NCI-H345 treated with DMSO at 0.1 percent for 48 hours (cell line): Measurements from ENCODE around the gene DPP10.

Experiments used
- DNase-seq: peaks from one replicate; lab custom pipeline; 2025; ENCODE audit not compliant: unreplicated experiment; lab: John Stamatoyannopoulos, UW

The DPP10 gene

DNA sequence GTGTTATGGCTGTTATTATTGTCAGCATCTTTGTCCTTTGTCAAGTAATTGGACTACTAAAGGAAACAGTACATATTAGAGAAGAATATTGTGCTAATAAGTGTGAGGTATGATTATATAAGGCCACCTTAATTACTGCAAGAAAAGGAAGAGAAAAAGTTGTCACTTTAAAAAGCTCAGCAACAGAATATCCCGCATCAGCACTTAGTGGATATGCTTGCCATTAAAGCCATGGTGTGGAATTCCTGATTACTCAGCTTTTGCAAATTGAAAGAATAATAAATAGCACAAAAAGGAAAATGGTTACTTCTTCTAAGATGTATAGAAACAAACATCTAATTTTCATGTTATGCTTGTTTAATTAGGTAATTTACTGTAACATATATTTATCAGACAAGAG is 347.5 kb downstream of the DPP10 start:
- DNase-seq = no peak

- DNase-seq = no peak
Measured at GRCh38 chr2:114797540-114797939, 355.1 kb downstream of the DPP10 start.

DNA sequence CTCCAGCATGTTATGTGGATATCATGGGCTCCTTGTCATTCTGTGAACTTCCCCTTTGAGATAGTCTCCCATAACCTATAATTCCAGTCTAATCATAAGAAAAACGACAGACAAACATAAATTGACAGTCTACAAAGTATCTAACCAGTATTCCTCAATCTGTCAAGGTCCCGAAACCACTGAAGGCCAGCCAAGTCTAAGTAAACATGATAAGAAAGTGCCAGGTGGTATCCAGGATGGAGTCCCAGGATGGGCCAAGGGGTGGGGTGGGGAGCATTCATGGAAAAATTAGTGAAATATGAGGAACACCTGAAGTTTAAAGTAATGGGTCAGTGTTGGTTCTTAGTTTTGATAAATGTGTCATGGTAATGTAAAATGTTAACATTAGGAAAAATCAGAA is 355.5 kb downstream of the DPP10 start:
- DNase-seq = no peak

DNA sequence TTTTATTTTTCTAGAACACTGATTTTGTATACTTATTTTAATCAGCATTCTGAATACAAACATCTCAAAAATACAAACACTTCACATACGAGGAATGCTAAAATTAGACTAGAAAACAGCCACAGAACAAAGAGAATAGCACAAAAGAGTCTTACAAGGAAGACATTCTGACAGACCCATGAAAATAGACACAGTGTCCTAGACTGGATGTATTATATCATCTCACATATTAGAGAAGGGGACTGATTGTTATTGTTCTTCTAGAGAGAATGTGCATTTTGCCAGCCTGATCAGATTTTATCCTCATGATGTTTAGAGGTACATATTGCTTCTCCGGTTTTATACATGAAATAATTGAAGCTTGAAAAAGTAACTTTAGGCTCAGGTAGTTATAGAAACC is 357.9 kb downstream of the DPP10 start:
- DNase-seq = no peak

DNA sequence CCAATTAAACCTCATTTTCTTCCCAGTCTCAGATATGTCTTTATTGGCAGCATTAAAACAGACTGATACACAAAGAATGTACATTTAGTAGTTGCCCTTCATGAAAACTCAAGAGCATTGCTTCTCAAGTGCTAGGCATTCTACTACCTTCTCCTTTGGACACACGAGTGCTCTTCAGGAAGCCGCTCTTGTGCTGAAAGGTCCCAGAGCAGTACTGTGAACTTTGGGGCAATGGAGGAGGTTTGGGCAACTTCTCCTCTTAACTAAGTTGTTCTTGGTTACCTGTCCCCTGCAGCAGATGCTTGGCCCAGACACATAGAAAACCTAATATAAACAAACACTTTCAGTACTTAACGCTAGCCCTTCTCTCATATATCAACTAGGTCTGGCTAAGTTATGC is 362.8 kb downstream of the DPP10 start:
- DNase-seq = no peak

- no peak for DNase-seq
Measured at GRCh38 chr2:114810092-114810491, 367.7 kb downstream of the DPP10 start.

GRCh38 chr2:114812261-114812660 is 369.8 kb downstream of the DPP10 start:
- no peak for DNase-seq

GRCh38 chr2:114814355-114814754 is 371.9 kb downstream of the DPP10 start:
- DNase-seq = no peak

DNA sequence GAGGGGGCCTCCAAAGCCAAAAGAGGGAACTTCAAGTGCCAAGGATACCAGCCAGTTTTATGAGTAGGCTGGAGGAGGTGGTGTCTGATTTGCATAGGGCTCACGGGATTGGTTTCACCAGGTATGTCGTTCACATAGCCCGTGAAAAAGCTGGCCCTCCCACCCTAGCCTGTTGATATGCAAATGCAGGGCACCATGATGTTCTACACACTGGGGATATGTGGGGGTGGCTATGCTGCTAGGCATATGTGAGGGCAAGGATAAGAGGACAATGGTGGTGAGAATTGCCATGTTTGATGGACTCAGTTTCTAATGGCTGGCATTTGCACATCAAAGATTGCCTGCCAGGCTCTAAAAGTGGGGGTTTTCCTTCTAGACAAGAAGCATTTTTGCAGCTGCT is 378.6 kb downstream of the DPP10 start:
- no peak for DNase-seq

DNA sequence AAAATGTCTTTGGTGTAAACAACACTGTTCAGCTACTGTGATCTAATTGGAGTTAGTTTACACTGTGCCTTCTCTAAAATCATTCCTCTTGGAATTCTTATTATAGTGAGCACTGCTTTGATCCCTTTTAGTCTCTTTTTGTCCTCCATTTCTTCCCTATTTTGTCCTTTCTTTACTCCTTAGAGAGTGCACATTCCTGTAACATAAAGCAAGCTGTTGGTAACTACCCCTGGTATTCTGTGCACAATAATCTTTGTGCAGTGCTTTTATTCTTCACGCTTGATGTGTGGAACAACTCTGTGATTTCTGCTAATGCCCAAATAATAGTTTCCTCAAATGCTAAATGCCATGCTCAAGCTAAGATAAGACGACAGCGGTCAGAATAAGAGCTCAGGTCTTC is 401.5 kb downstream of the DPP10 start:
- DNase-seq = no peak

DNA sequence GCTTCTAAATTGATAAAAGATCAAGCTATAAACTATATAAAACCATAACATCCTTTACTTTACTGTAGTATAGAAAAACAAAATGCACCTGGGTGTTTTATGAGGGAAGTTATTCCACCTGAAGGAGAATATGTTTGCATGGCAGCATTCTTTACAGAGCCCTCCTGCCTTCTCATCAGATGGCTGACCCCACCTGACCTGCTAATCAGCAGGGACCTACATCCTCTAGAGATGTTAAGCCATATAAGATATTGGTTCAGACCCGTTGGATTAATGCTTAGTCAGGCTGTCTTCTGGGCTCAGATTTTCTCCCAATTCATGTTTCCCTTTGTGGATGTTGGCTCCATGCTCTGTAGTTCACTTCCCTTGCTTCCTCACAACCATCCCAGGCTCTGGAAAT is 414.8 kb downstream of the DPP10 start:
- DNase-seq = no peak

- DNase-seq = no peak
Measured at GRCh38 chr2:114859726-114860510, 417.5 kb downstream of the DPP10 start.

DNA sequence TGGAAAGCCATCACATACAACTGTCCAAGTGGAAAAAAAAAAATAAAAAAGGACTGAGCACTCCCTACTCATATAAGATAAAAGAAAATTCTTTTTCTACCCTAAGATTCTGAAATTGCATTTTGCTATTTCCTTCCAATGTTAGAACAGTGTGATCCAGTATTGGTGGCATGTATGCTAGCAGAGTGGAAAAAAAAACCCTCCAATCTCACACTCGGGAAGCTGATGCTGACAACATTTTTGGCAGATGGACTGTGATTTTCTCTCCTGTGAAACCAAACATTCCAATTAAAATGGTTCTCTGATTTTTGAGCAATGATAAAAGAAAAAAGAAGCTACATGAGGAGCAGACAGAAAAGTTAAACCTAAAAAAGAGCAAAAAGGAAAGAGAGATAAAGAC is 419.8 kb downstream of the DPP10 start:
- no peak for DNase-seq

DNA sequence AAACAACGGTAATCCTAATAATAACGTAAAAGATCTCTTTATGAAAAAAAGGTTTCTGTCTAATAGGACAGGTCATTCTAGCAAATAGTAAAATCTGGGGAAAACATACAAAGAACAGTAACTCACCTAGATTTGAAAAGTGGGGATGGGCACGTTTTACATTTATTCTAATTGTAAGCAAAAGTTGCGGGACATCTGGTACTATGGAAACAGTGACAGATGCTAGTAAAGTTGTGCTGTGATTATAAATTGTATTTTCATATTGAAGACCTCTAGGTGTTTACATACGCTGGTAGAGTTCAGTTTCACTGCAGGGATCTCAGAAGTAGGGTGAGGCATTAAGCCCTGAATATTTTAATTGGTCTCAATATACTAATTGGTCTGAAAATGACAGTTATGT is 422.5 kb downstream of the DPP10 start:
- no peak for DNase-seq

- no peak for DNase-seq
Measured at GRCh38 chr2:114880046-114880445, 437.6 kb downstream of the DPP10 start.

DNA sequence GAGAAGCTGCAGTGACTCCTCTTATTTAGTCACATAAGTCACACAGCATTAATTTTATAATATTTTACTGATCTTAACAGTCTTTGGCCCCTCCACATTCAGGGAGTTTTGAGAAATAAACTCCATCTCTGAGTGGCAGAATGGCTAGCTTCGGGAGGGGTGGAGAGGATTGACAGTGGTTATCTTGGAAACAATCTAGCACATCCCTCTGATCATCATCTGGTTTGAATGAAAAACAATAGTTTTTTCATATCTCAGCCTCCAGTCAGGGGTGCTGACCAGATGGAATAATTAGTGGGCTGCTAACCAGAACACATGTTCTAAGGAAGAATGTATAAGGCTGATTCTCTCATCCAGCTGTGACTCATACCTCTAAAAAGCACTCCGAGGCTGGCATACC is 477.5 kb downstream of the DPP10 start:
- no peak for DNase-seq

DNA sequence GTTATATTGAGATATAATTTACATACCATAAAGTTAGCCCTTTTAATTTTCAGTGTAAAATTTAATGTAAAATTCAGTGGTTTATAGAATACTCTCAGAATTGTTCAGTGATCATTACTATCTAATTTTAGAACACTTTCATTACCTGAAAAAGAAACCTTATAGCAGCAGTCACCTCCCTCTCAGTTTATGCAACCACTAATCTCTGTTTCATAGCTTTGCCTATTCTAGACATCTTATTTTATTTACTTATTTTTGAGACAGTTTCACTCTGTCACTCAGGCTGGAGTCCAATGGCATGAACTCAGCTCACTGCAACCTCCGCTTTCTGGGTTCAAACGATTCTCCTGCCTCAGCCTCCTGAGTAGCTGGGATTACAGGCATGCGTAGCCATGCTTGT is 479.6 kb downstream of the DPP10 start:
- no peak for DNase-seq

- no peak for DNase-seq
Measured at GRCh38 chr2:114925296-114926255, 483.1 kb downstream of the DPP10 start.

- no peak for DNase-seq
Measured at GRCh38 chr2:114926303-114926702, 483.9 kb downstream of the DPP10 start.

DNA sequence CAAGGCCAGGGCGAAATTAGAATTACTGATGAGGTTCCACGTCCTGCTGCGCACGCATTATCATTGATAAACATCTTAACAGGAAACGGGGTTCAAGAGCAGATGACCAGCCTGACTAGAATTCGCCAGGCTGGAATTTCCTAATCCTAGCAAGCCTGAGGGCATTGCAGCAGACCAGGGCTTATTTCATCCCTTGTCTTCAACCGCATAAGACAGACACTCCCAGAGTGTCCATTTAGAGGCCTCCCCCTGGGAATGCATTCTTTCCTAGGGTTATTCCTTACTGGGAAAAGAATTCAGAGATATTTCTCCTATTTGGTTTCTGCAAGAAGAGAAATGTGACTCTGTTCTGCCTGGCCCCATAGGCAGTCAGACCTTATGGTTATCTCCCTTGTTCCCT is 486.8 kb downstream of the DPP10 start:
- no peak for DNase-seq

GRCh38 chr2:114933671-114934241 is 491.3 kb downstream of the DPP10 start:
- DNase-seq = no peak

DNA sequence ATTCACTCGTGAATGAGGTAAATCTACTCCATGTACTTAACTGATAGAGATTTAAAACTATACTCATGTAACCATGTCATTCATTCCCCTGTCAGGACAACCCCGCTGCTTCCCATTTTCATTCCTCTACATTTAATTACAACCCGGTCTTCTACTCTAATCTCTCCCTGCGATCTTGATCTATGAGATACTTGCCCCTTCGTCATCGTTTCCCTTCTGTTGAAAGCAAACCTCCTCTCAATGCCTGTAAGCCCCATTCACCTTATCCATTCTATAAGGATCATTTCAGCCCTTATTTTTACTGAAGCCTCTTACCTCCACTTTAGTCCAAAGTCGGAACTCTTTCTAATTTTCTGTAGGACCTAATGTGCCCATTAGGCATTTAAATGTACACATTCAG is 492.6 kb downstream of the DPP10 start:
- DNase-seq = no peak
